Spleen (tissue), 11 donors: ENCODE results near the gene CDKL1. TPM values are rescaled to one million over a fixed set of nuclear protein-coding genes. Genes with fewer than 3 reads are reported as not detected.

Source experiments
- DNase-seq: peaks from one replicate; pipeline ENCODE4 v3.0.0-alpha.2; 2020
- H3K27ac ChIP-seq, 8 donors: fragments of 200-600 bp; sonication (generic) in 7 of 8; 1 replicate in 4 of 8; 2 replicates in 4 of 8; pipeline versions ENCODE4 v1.5.0 to v1.8.0; 2016 to 2021; ENCODE audit warnings: inconsistent platforms in 4 of 8, mild to moderate bottlenecking in 4 of 8, moderate library complexity in 1 of 8
- H3K27me3 ChIP-seq, 7 donors: fragments of 200-600 bp; sonication (generic) in 6 of 7; replicated peaks in 1 of 7; 1 replicate in 4 of 7; 2 replicates in 3 of 7; pipeline versions ENCODE4 v1.5.0 to v1.8.0; 2016 to 2021; ENCODE audit warnings: inconsistent platforms in 3 of 7, mild to moderate bottlenecking in 1 of 7
- H3K36me3 ChIP-seq, 6 donors: fragments of 200-600 bp; sonication (generic) in 5 of 6; 1 replicate in 4 of 6; 2 replicates in 2 of 6; pipeline versions ENCODE4 v1.5.0 to v1.8.0; 2016 to 2021; ENCODE audit warnings: inconsistent platforms in 2 of 6
- H3K4me1 ChIP-seq, 6 donors: fragments of 200-600 bp; sonication (generic) in 5 of 6; 1 replicate in 3 of 6; 2 replicates in 3 of 6; pipeline versions ENCODE4 v1.5.0 to v1.8.0; 2016 to 2021; ENCODE audit warnings: inconsistent platforms in 3 of 6
- H3K4me3 ChIP-seq, 8 donors: fragments of 200-600 bp; sonication (generic) in 7 of 8; 1 replicate in 4 of 8; 2 replicates in 4 of 8; pipeline versions ENCODE4 v1.5.0 to v1.8.0; 2016 to 2021; ENCODE audit warnings: inconsistent platforms in 4 of 8, mild to moderate bottlenecking in 4 of 8, moderate library complexity in 2 of 8
- H3K9me3 ChIP-seq, 8 donors: fragments of 200-600 bp; sonication (generic) in 7 of 8; 1 replicate in 4 of 8; 2 replicates in 4 of 8; pipeline versions ENCODE4 v1.5.0 to v1.8.0; 2016 to 2021; ENCODE audit warnings: inconsistent platforms in 4 of 8
- CTCF ChIP-seq, 11 experiments: fragments of 200-600 bp in 7 of 11; fragments of 450-650 bp in 4 of 11; sonication (generic) in 4 of 11; IDR thresholded peaks in 8 of 11; conservative IDR thresholded peaks in 3 of 11; 1 replicate in 7 of 11; 2 replicates in 4 of 11; pipeline versions ENCODE4 v1.4.0 to v1.8.0; 2016 to 2021; ENCODE audit warnings: antibody characterized with exemption in 11 of 11, inconsistent platforms in 4 of 11, mild to moderate bottlenecking in 1 of 11
- POLR2A ChIP-seq, 3 donors: fragments of 450-650 bp; IDR thresholded peaks; one replicate each; pipeline ENCODE4 v1.5.1; 2017; ENCODE audit warnings: antibody characterized with exemption in 3 of 3, mild to moderate bottlenecking in 1 of 3
- POLR2AphosphoS5 ChIP-seq, 3 donors: sonication (generic); formaldehyde crosslinking; IDR thresholded peaks; one replicate each; pipeline ENCODE4 v1.5.1; 2017; ENCODE audit warnings: antibody characterized with exemption in 3 of 3
- intact Hi-C: fragments of 100-400 bp; cut with DNase I; formaldehyde crosslinking; loops from one replicate; pipeline ENCODE4 v1.15.0; 2023; ENCODE audit warnings: low total_unique reads
- microRNA-seq, 3 donors: library from miRNA; unstranded; fragments of <30 nt; microRNA quantifications; one replicate each; pipeline versions ENCODE4 to v1.1.0, GENCODE V29; 2019 to 2020
- polyA plus RNA-seq, 3 donors: library from polyadenylated mRNA; stranded (reverse); fragments of 200-250 nt; gene quantifications; one replicate each; pipeline ENCODE4 v1.2.1, GENCODE V29; 2013
- small RNA-seq, 4 donors: library from RNA; depleted of rRNA; stranded (forward); fragments of <200 nt; gene quantifications; one replicate each; pipeline ENCODE3, GENCODE V24; 2016
- total RNA-seq, 7 donors: library from RNA; depleted of rRNA in 3 of 7; stranded (reverse); fragments of >200 nt in 3 of 7; fragmentation: NEBNext Ultra II Directional in 4 of 7; extraction: Animal tissue kit (Norgen Biotek cat#: 25700) in 4 of 7; gene quantifications; one replicate each; pipeline versions ENCODE4 v1.1.0 to v1.2.1, GENCODE V29; 2016 to 2021
- donor health status: healthy with polysubstance abuse.
- donor health status: DM: no; HTN: no; CAD: no; lungs with moderate emphysema.
- donor health status: DM: no; HTN: no; CAD: no.
- donor health status: Bipolar disorder and iron deficiency.
- donor health status: healthy.
- donor health status: DM: no; HTN: no; CAD: no.
- donor health status: DM: yes; HTN: yes; CAD: no.

CDKL1 gene
- total and polyA plus RNA-seq, 10 donors, result 1.7 to 310 (median 17.6) TPM

- intact Hi-C loops, result no loop called here
- Histone ChIP-seq H3K4me1 (no peaks in the 10 kb centered on the region), H3K9me3 (no peaks in the 10 kb centered on the region), H3K27ac (no peak overlapping the region), H3K27me3 (no peaks in the 10 kb centered on the region), H3K36me3 (peaks cover 0 to 5% (median 0%) of the 10 kb centered on the region in 6 donors), H3K4me3 (no peak overlapping the region)
- no peak for DNase-seq
- TF ChIP-seq POLR2A (IDR thresholded peaks at IDR 0.05), result no peak
- TF ChIP-seq CTCF (IDR thresholded peaks at IDR 0.05 in 8 of 11, conservative IDR thresholded peaks at IDR 0.05 in 3 of 11), result no peak
- no peak for TF ChIP-seq POLR2AphosphoS5 (IDR thresholded peaks at IDR 0.05)
These were observed 110.8 kb downstream of the CDKL1 start for GRCh38 chr14:50285861-50286260.

Small RNA genes within 50 kb of the gene (microRNA-seq; reads per million reads assigned to microRNA genes)
- 0 to 0.36 (median 0.28) reads per million in 3 donors for gene MIR4504

Small RNA genes within 50 kb of the gene (small RNA-seq; reads per million reads assigned to genes)
- 0 to 0.12 (median 0.04) reads per million in 4 donors for gene MIR4504

Other genes starting within 250 kb of the CDKL1 start
- gene SOS2, start 165.3 kb downstream of the CDKL1 start, total RNA-seq, result 10 to 100 TPM; 40.1 to 68.8 (median 55.5) TPM
- 1 to 10 TPM; 6.7 to 9.6 (median 7.0) TPM for gene SOS2, start 165.3 kb downstream of the CDKL1 start, polyA plus RNA-seq
- gene L2HGDH, start 84.7 kb downstream of the CDKL1 start, total RNA-seq, result 1 to 10 TPM; 2.8 to 4.9 (median 3.9) TPM
- gene L2HGDH, start 84.7 kb downstream of the CDKL1 start, polyA plus RNA-seq, result 1 to 10 TPM in 2 of 3 donors, under 1 TPM in 1; 0.72 to 1.2 (median 1.2) TPM
- gene DMAC2L, start 84.6 kb downstream of the CDKL1 start, total RNA-seq, result 10 to 100 TPM; 10.0 to 24.7 (median 20.5) TPM
- 10 to 100 TPM; 15.7 to 17.0 (median 17.0) TPM for gene DMAC2L, start 84.6 kb downstream of the CDKL1 start, polyA plus RNA-seq
- gene MAP4K5, start 135.7 kb upstream of the CDKL1 start, total RNA-seq, result 100 to 1,000 TPM in 3 of 7 donors, 10 to 100 TPM in 4; 47.5 to 172 (median 57.9) TPM
- gene MAP4K5, start 135.7 kb upstream of the CDKL1 start, polyA plus RNA-seq, result 10 to 100 TPM in 2 of 3 donors, 1 to 10 TPM in 1; 9.1 to 15.9 (median 11.9) TPM
- 1 to 10 TPM; 1.0 to 3.2 (median 1.7) TPM for gene ATL1, start 163.3 kb upstream of the CDKL1 start, total RNA-seq
- 1 to 10 TPM in 2 of 3 donors, under 1 TPM in 1; 0.91 to 1.4 (median 1.3) TPM for gene ATL1, start 163.3 kb upstream of the CDKL1 start, polyA plus RNA-seq